ENCODE data around the gene OOSP1. TPM values are rescaled to one million over a fixed set of nuclear protein-coding genes. Genes with fewer than 3 reads are reported as not detected.

Gene OOSP1
- total and polyA plus RNA-seq, 10 of the 15 experiments (the other 5 are each of a cell fraction or from before 2014, with no cell fraction given), result not detected

DNA sequence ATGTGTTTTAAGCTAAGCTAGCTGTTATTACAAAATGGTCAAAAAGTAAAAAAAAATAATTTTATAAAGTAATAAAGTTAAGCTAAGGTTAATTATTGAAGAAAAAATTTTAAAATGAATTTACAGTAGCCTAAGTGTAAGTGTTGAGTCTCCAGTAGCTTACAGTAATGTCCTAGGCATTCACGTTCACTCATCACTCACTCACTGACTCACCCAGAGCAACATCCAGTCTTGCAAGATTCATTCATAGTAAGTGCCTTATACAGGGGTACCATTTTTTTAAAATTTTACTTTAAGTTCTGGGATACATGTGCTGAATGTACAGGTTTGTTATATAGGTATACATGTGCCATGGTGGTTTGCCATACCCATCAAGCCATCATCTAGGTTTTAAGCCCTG lies 67.1 kb downstream of the OOSP1 start:
- RAD21 ChIA-PET (ENCODE audit: unreplicated experiment), result no interaction called here
- no peaks in the 10 kb centered on the region for H3K4me1 ChIP-seq (ENCODE audit: control insufficient read depth, insufficient read depth, low read length)
- no peak overlapping the region for H3K4me3 ChIP-seq
- H3K9me3 ChIP-seq (replicated peaks; ENCODE audit: control insufficient read depth, insufficient read depth, low read length), result no peaks in the 10 kb centered on the region
- H3K4me2 ChIP-seq (ENCODE audit: control insufficient read depth, insufficient read depth), result no peak overlapping the region
- POLR2A ChIA-PET, result no interaction called here
- H3K79me2 ChIP-seq (ENCODE audit: control insufficient read depth, insufficient read depth, low read length), result no peaks in the 10 kb centered on the region
- intact Hi-C loops (cut with micrococcal nuclease; ENCODE audit: unreplicated experiment) (no loop called here), in situ Hi-C loops (cut with MboI) (no loop called here)
- 24% methylated on average over 1 of the region's 1 CpG for WGBS (ENCODE audit: insufficient coverage, insufficient replicate concordance, low lambda C conversion rate, missing lambda C conversion rate)
- FAIRE-seq (no peak), ATAC-seq (no peak), DNase-seq (ENCODE audit: low read depth, low spot score) (no peak)
- CTCF ChIA-PET, result no interaction called here
- H3K9ac ChIP-seq (ENCODE audit: control insufficient read depth, insufficient read depth, low read length), result no peak overlapping the region
- SMC1A ChIA-PET (ENCODE audit: uncharacterized antibody, unreplicated experiment), result interaction anchor here (2.3 kb wide), 1 partner anchor 246 kb away, joined by 9 read pairs; no protein-coding TSS in a partner anchor
- H4K20me1 ChIP-seq (ENCODE audit: control insufficient read depth, insufficient read depth), result no peaks in the 10 kb centered on the region
- H2AFZ ChIP-seq (ENCODE audit: control insufficient read depth, low read depth, low read length), result no peak overlapping the region
- H3K27me3 ChIP-seq (replicated peaks in 1 of 2; ENCODE audit: control insufficient read depth in 2 of 2, insufficient read depth in 2 of 2, low read length in 1 of 2), result no peaks in the 10 kb centered on the region
- no peak overlapping the region for H3K27ac ChIP-seq (ENCODE audit: control insufficient read depth, insufficient read depth)
- no TSS peak for BruUV-seq (replicated peaks)
- TF ChIP-seq ZSCAN29 (IDR thresholded peaks at IDR 0.05) (no peak), POLR2A (IDR thresholded peaks at IDR 0.05; ENCODE audit: low read depth, low read length) (no peak), ZNF217 (IDR thresholded peaks at IDR 0.05) (no peak), POLR2AphosphoS2 (IDR thresholded peaks at IDR 0.05; ENCODE audit: low read depth, low read length) (no peak), BRCA1 (IDR thresholded peaks at IDR 0.05; ENCODE audit: low read depth, low read length) (no peak), CEBPZ (IDR thresholded peaks at IDR 0.05; ENCODE audit: low read depth, low read length) (no peak), SRF (IDR thresholded peaks at IDR 0.05; ENCODE audit: low read depth in 2 of 2, low read length in 2 of 2) (no peak), TCF7 (IDR thresholded peaks at IDR 0.05; ENCODE audit: borderline replicate concordance) (no peak), HCFC1 (IDR thresholded peaks at IDR 0.05; ENCODE audit: low read length) (no peak), CBFB (IDR thresholded peaks at IDR 0.05; ENCODE audit: low read depth) (no peak)
- TF ChIP-seq, protein P1, sequence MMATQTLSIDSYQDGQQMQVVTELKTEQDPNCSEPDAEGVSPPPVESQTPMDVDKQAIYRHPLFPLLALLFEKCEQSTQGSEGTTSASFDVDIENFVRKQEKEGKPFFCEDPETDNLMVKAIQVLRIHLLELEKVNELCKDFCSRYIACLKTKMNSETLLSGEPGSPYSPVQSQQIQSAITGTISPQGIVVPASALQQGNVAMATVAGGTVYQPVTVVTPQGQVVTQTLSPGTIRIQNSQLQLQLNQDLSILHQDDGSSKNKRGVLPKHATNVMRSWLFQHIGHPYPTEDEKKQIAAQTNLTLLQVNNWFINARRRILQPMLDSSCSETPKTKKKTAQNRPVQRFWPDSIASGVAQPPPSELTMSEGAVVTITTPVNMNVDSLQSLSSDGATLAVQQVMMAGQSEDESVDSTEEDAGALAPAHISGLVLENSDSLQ (IDR thresholded peaks at IDR 0.05), result no peak
- TF ChIP-seq, protein P2, sequence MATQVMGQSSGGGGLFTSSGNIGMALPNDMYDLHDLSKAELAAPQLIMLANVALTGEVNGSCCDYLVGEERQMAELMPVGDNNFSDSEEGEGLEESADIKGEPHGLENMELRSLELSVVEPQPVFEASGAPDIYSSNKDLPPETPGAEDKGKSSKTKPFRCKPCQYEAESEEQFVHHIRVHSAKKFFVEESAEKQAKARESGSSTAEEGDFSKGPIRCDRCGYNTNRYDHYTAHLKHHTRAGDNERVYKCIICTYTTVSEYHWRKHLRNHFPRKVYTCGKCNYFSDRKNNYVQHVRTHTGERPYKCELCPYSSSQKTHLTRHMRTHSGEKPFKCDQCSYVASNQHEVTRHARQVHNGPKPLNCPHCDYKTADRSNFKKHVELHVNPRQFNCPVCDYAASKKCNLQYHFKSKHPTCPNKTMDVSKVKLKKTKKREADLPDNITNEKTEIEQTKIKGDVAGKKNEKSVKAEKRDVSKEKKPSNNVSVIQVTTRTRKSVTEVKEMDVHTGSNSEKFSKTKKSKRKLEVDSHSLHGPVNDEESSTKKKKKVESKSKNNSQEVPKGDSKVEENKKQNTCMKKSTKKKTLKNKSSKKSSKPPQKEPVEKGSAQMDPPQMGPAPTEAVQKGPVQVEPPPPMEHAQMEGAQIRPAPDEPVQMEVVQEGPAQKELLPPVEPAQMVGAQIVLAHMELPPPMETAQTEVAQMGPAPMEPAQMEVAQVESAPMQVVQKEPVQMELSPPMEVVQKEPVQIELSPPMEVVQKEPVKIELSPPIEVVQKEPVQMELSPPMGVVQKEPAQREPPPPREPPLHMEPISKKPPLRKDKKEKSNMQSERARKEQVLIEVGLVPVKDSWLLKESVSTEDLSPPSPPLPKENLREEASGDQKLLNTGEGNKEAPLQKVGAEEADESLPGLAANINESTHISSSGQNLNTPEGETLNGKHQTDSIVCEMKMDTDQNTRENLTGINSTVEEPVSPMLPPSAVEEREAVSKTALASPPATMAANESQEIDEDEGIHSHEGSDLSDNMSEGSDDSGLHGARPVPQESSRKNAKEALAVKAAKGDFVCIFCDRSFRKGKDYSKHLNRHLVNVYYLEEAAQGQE (IDR thresholded peaks at IDR 0.05; ENCODE audit: low read depth, low read length), result no peak
- H3K36me3 ChIP-seq (ENCODE audit: control insufficient read depth in 2 of 2, insufficient read depth in 2 of 2, low read length in 1 of 2), result no peaks in the 10 kb centered on the region
